ES-I3 (cell line): ENCODE data around the gene MED31.

Experiments
- H3K36me3 ChIP-seq: 2 replicates; pipeline ENCODE4 v1.6.1; 2013; ENCODE audit warnings: mild to moderate bottlenecking, low read length, control low read depth, moderate library complexity; ENCODE audit not compliant: insufficient read depth
- H3K4me1 ChIP-seq: 2 replicates; pipeline ENCODE4 v1.6.1; 2013; ENCODE audit warnings: mild to moderate bottlenecking, control low read depth, low read length; ENCODE audit not compliant: insufficient read depth
- H3K9ac ChIP-seq: 2 replicates; pipeline ENCODE4 v1.6.1; 2013; ENCODE audit warnings: low read depth, mild to moderate bottlenecking, low read length, moderate library complexity
- H3K9me3 ChIP-seq: 2 replicates; pipeline ENCODE4 v1.6.1; 2013; ENCODE audit warnings: mild to moderate bottlenecking, low read length, moderate library complexity; ENCODE audit not compliant: control insufficient read depth, insufficient read depth

The MED31 gene

GRCh38 chr17:6637458-6637840 lies 14.0 kb downstream of the MED31 start:
- 0 out of 2 replicates have a peak, but pooled peaks cover 5% of the 10 kb centered on the region for H3K9me3 ChIP-seq
- H3K36me3 ChIP-seq = no peaks in the 10 kb centered on the region; the same call in 1 of the 2 replicates
- peaks cover 4% of the 10 kb centered on the region; the same call in 1 of the 2 replicates for H3K4me1 ChIP-seq
- no peak overlapping the region for H3K9ac ChIP-seq

- Histone ChIP-seq H3K36me3 (no peaks in the 10 kb centered on the region; the same call in 1 of the 2 replicates), H3K9ac (no peak overlapping the region), H3K4me1 (peaks cover 4% of the 10 kb centered on the region; the same call in 1 of the 2 replicates), H3K9me3 (0 out of 2 replicates have a peak, but pooled peaks cover 5% of the 10 kb centered on the region)
Observed at GRCh38 chr17:6636616-6637457, 14.6 kb downstream of the MED31 start.

- Histone ChIP-seq H3K9ac (no peak overlapping the region), H3K4me1 (peaks cover 4% of the 10 kb centered on the region; the same call in 1 of the 2 replicates), H3K36me3 (peaks cover 5% of the 10 kb centered on the region; the same call in 1 of the 2 replicates), H3K9me3 (0 out of 2 replicates have a peak, but pooled peaks cover 5% of the 10 kb centered on the region)
Observed at GRCh38 chr17:6636105-6636504, 15.3 kb downstream of the MED31 start.

GRCh38 chr17:6633263-6633662 lies 18.1 kb downstream of the MED31 start:
- Histone ChIP-seq H3K4me1 (no peaks in the 10 kb centered on the region), H3K9ac (no peak overlapping the region), H3K36me3 (peaks cover 5% of the 10 kb centered on the region; the same call in 1 of the 2 replicates), H3K9me3 (0 out of 2 replicates have a peak, but pooled peaks cover 5% of the 10 kb centered on the region)

- Histone ChIP-seq H3K4me1 (no peaks in the 10 kb centered on the region), H3K36me3 (peaks cover 5% of the 10 kb centered on the region; the same call in 1 of the 2 replicates), H3K9me3 (0 out of 2 replicates have a peak, but pooled peaks cover 5% of the 10 kb centered on the region), H3K9ac (no peak overlapping the region)
Observed at GRCh38 chr17:6632530-6632929, 18.9 kb downstream of the MED31 start.

- Histone ChIP-seq H3K36me3 (peaks cover 5% of the 10 kb centered on the region; the same call in 1 of the 2 replicates), H3K9ac (no peak overlapping the region), H3K9me3 (0 out of 2 replicates have a peak, but pooled peaks cover 5% of the 10 kb centered on the region), H3K4me1 (no peaks in the 10 kb centered on the region)
Observed at GRCh38 chr17:6630390-6630789, 21.0 kb downstream of the MED31 start.

- peaks cover 5% of the 10 kb centered on the region for H3K36me3 ChIP-seq
- no peaks in the 10 kb centered on the region for H3K4me1 ChIP-seq
- H3K9ac ChIP-seq = no peak overlapping the region
- no peaks in the 10 kb centered on the region for H3K9me3 ChIP-seq
Observed at GRCh38 chr17:6627019-6627418, 24.4 kb downstream of the MED31 start.

- Histone ChIP-seq H3K9ac (no peak overlapping the region), H3K9me3 (no peaks in the 10 kb centered on the region), H3K36me3 (peaks cover 7% of the 10 kb centered on the region), H3K4me1 (no peaks in the 10 kb centered on the region)
Observed at GRCh38 chr17:6626616-6627015, 24.8 kb downstream of the MED31 start.

- Histone ChIP-seq H3K9me3 (no peaks in the 10 kb centered on the region), H3K36me3 (peaks cover 7% of the 10 kb centered on the region), H3K4me1 (no peaks in the 10 kb centered on the region), H3K9ac (no peak overlapping the region)
Observed at GRCh38 chr17:6623941-6624340, 27.5 kb downstream of the MED31 start.

- H3K9ac ChIP-seq = no peak overlapping the region
- no peaks in the 10 kb centered on the region for H3K4me1 ChIP-seq
- peaks cover 20% of the 10 kb centered on the region for H3K36me3 ChIP-seq
- H3K9me3 ChIP-seq = no peaks in the 10 kb centered on the region
Observed at GRCh38 chr17:6611231-6611630, 40.2 kb downstream of the MED31 start.

GRCh38 chr17:6610011-6610410 lies 41.4 kb downstream of the MED31 start:
- Histone ChIP-seq H3K4me1 (no peaks in the 10 kb centered on the region), H3K9ac (no peak overlapping the region), H3K36me3 (peaks cover 20% of the 10 kb centered on the region), H3K9me3 (no peaks in the 10 kb centered on the region)

- Histone ChIP-seq H3K36me3 (peaks cover 20% of the 10 kb centered on the region), H3K9me3 (no peaks in the 10 kb centered on the region), H3K4me1 (no peaks in the 10 kb centered on the region), H3K9ac (no peak overlapping the region)
Observed at GRCh38 chr17:6608321-6608720, 43.1 kb downstream of the MED31 start.

- Histone ChIP-seq H3K4me1 (no peaks in the 10 kb centered on the region), H3K36me3 (peaks cover 15% of the 10 kb centered on the region), H3K9ac (no peak overlapping the region), H3K9me3 (no peaks in the 10 kb centered on the region)
Observed at GRCh38 chr17:6605142-6605541, 46.3 kb downstream of the MED31 start.

GRCh38 chr17:6603744-6604325 lies 47.6 kb downstream of the MED31 start:
- H3K36me3 ChIP-seq = peaks cover 9% of the 10 kb centered on the region

More at GRCh38 chr17:6603744-6604325, 47.6 kb downstream of the MED31 start:
- no peak overlapping the region for H3K9ac ChIP-seq
- no peaks in the 10 kb centered on the region for H3K9me3 ChIP-seq
- H3K4me1 ChIP-seq = 0 out of 2 replicates have a peak, but pooled peaks cover 3% of the 10 kb centered on the region
